Ishikawa (cell line): ENCODE data around the gene PILRA.

Source experiments
- CEBPB ChIP-seq: IDR thresholded peaks from 2 replicates; pipeline ENCODE4 v1.6.1; 2012
- CREB1 ChIP-seq: IDR thresholded peaks from 2 replicates; pipeline ENCODE4 v1.6.1; 2012; ENCODE audit warnings: low read depth
- EGR1 ChIP-seq: IDR thresholded peaks from 2 replicates; pipeline ENCODE4 v1.6.1; 2012
- EP300 ChIP-seq: IDR thresholded peaks from 2 replicates; pipeline ENCODE4 v1.6.1; 2012; ENCODE audit warnings: borderline replicate concordance
- FOXM1 ChIP-seq: IDR thresholded peaks from 2 replicates; pipeline ENCODE4 v1.6.1; 2012; ENCODE audit warnings: low read depth, borderline replicate concordance
- MAX ChIP-seq: IDR thresholded peaks from 2 replicates; pipeline ENCODE4 v1.6.1; 2012
- NFIC ChIP-seq: IDR thresholded peaks from 2 replicates; pipeline ENCODE4 v1.6.1; 2012
- RAD21 ChIP-seq: IDR thresholded peaks from 2 replicates; pipeline ENCODE4 v1.6.1; 2012; ENCODE audit warnings: low read depth
- REST ChIP-seq: IDR thresholded peaks from 2 replicates; pipeline ENCODE4 v1.6.1; 2012; ENCODE audit warnings: low read depth, mild to moderate bottlenecking
- TAF1 ChIP-seq: IDR thresholded peaks from 2 replicates; pipeline ENCODE4 v1.6.1; 2012; ENCODE audit warnings: low read depth, mild to moderate bottlenecking
- TCF12 ChIP-seq: IDR thresholded peaks from 2 replicates; pipeline ENCODE4 v1.6.1; 2012; ENCODE audit warnings: low read depth
- TEAD4 ChIP-seq: IDR thresholded peaks from 2 replicates; pipeline ENCODE4 v1.6.1; 2012
- USF1 ChIP-seq: IDR thresholded peaks from 2 replicates; pipeline ENCODE4 v1.6.1; 2012
- YY1 ChIP-seq: IDR thresholded peaks from 2 replicates; pipeline ENCODE4 v1.6.1; 2012; ENCODE audit warnings: low read depth
- ZBTB7A ChIP-seq: IDR thresholded peaks from 2 replicates; pipeline ENCODE4 v1.6.1; 2012; ENCODE audit warnings: low read depth

The PILRA gene

GRCh38 chr7:100344560-100345287 lies 28.6 kb upstream of the PILRA start:
- peak; percentile 82 for TF ChIP-seq USF1

DNA sequence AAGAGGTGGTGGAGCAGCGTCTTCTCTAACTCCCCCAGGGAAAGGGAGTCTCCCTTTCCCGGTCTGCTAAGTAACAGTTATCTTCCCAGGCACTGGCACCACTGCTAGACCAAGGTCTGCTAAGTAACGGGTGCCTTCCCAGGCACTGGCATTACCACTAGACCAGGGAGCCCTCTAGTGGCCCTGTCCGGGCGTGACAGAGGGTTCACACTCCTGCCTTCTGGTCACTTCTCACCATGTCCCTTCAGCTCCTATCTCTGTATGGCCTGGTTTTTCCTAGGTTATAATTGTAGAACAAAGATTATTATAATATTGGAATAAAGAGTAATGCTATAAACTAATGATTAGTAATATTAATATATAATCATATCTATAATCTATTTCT lies 28.0 kb upstream of the PILRA start:
- TF ChIP-seq RAD21: peak; percentile 50

DNA sequence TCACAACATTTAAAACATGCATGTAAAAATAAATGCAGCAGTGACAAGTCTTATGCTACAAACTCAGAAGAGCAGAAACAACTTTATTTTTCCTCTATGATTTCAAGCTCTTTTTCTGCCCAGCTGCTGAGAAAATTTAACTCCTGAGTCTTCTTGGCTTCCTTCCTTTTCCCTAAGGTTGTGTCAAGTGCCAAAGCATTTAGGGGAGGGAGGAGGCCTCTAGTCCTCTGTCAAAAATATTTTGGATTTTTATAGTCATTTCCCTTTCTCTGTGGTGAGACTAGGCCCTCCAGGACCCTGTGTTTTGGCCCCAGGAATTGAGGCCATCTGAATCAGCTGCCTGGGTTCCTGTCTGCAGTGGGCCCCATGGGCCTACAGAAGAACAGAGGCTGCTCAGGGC lies 26.4 kb upstream of the PILRA start:
- TF ChIP-seq EGR1: no peak
- no peak for TF ChIP-seq TAF1
- TF ChIP-seq FOXM1: no peak
- TF ChIP-seq USF1: no peak
- no peak for TF ChIP-seq NFIC
- TF ChIP-seq RAD21: no peak
- no peak for TF ChIP-seq ZBTB7A
- TF ChIP-seq CEBPB: no peak
- no peak for TF ChIP-seq REST
- no peak for TF ChIP-seq TCF12
- no peak for TF ChIP-seq EP300
- TF ChIP-seq CREB1: no peak
- TF ChIP-seq YY1: no peak
- TF ChIP-seq TEAD4: no peak
- no peak for TF ChIP-seq MAX

- no peak for TF ChIP-seq TAF1
- no peak for TF ChIP-seq ZBTB7A
- no peak for TF ChIP-seq MAX
- TF ChIP-seq TCF12: no peak
- no peak for TF ChIP-seq FOXM1
- no peak for TF ChIP-seq RAD21
- no peak for TF ChIP-seq USF1
- no peak for TF ChIP-seq CREB1
- no peak for TF ChIP-seq YY1
- TF ChIP-seq REST: no peak
- TF ChIP-seq CEBPB: no peak
- no peak for TF ChIP-seq NFIC
- TF ChIP-seq EGR1: no peak
- no peak for TF ChIP-seq TEAD4
- no peak for TF ChIP-seq EP300
Observed at GRCh38 chr7:100348805-100349204, 24.5 kb upstream of the PILRA start.

- TF ChIP-seq EGR1: no peak
- TF ChIP-seq RAD21: no peak
- no peak for TF ChIP-seq FOXM1
Observed at GRCh38 chr7:100349757-100350156, 23.5 kb upstream of the PILRA start.

DNA sequence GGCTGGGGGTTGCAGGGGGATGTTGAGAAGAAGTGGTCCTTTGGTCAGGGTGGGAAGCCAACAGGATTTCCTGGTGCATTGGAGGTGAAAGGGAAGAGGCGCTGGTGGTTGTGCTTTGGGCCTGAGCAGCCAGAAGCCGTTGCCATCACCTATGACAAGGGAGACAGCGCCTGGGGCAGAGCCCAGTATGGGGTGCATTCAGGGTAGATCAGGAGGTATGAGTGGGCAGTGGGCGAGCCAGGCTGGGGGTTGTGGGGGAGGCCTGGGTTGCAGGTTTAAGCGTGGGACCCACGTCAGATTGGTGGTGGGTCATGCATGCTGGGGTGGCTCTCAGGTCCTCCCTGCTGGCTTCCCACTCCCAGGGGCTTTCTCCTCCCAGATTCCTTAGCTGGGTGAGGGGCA lies 21.6 kb upstream of the PILRA start:
- TF ChIP-seq CREB1: no peak
- TF ChIP-seq ZBTB7A: no peak
- no peak for TF ChIP-seq TCF12
- TF ChIP-seq REST: no peak
- no peak for TF ChIP-seq TEAD4
- TF ChIP-seq MAX: no peak
